GM12878 (cell line): Measurements from ENCODE around the gene ATG4B. TPM values are rescaled to one million over a fixed set of nuclear protein-coding genes. Genes with fewer than 3 reads are reported as not detected.

Experiments
- ATF7 ChIP-seq: fragments of 450-650 bp; IDR thresholded peaks from 2 replicates; pipeline ENCODE4 v1.6.1; 2016; ENCODE audit warnings: low read depth, mild to moderate bottlenecking
- BMI1 ChIP-seq: fragments of 450-650 bp; IDR thresholded peaks from 2 replicates; pipeline ENCODE4 v1.6.1; 2016; ENCODE audit warnings: mild to moderate bottlenecking, moderate library complexity, borderline replicate concordance
- E4F1 ChIP-seq: fragments of 450-650 bp; IDR thresholded peaks from 2 replicates; pipeline ENCODE4 v1.6.1; 2018; ENCODE audit warnings: borderline replicate concordance, mild to moderate bottlenecking; ENCODE audit not compliant: partially characterized antibody
- HCFC1 ChIP-seq: fragments of 150-350 bp; IDR thresholded peaks from 2 replicates; pipeline ENCODE4 v1.6.1; 2014; ENCODE audit warnings: low read length
- IRF3 ChIP-seq: fragments of 450-650 bp; IDR thresholded peaks from 2 replicates; pipeline ENCODE4 v1.6.1; 2014; ENCODE audit warnings: mild to moderate bottlenecking
- KDM1A ChIP-seq: fragments of 200-600 bp; sonication (generic); IDR thresholded peaks from 2 replicates; pipeline ENCODE4 v1.6.1; 2016; ENCODE audit warnings: borderline replicate concordance
- MAX ChIP-seq: IDR thresholded peaks from 2 replicates; pipeline ENCODE4 v1.6.1; 2012; ENCODE audit warnings: low read depth, low read length, improper control_type of control experiment
- MYC ChIP-seq: IDR thresholded peaks from 2 replicates; pipeline ENCODE4 v1.6.1; 2011; ENCODE audit warnings: mild to moderate bottlenecking, low read length, moderate library complexity, inconsistent platforms; ENCODE audit not compliant: insufficient read depth, insufficient replicate concordance, insufficient read length, severe bottlenecking
- NR2F1 ChIP-seq: fragments of 450-650 bp; conservative IDR thresholded peaks from 2 replicates; pipeline ENCODE4 v1.6.1; 2017; ENCODE audit warnings: mild to moderate bottlenecking
- PAX5 ChIP-seq: IDR thresholded peaks from 2 replicates; pipeline ENCODE4 v1.6.1; 2011; ENCODE audit warnings: low read depth, low read length, borderline replicate concordance
- TBL1XR1 ChIP-seq: IDR thresholded peaks from 2 replicates; pipeline ENCODE4 v1.6.1; 2012; ENCODE audit warnings: low read depth, low read length, improper control_type of control experiment
- polyA plus RNA-seq, 11 experiments: library from polyadenylated mRNA; depleted of rRNA in 4 of 11; unstranded in 6 of 11; stranded (reverse) in 5 of 11; fragments of >200 nt; fragmentation: Nextera tagmentation in 4 of 11; fragmentation: Illumina TruSeq in 1 of 11; extraction: Ambion mirVana in 4 of 11; extraction: Trizol in 1 of 11; gene quantifications; 1 replicate in 1 of 11; 2 replicates in 10 of 11; pipeline versions ENCODE4 v1.2.1 to v1.2.3, GENCODE V29; 2011 to 2016; ENCODE audit warnings: inconsistent platforms in 2 of 11, missing spikeins in 2 of 11, low read depth in 1 of 11
- total RNA-seq, 4 experiments: library from RNA; depleted of rRNA in 3 of 4; stranded (reverse); fragments of >200 nt in 3 of 4; fragmentation: Illumina TruSeq in 1 of 4; extraction: Trizol in 1 of 4; gene quantifications; 2 replicates each; pipeline versions ENCODE4 v1.2.1 to v1.2.3, GENCODE V29; 2013 to 2021
- TF ChIP-seq, protein P1 (sequence below): IDR thresholded peaks from 2 replicates; pipeline ENCODE4 v1.6.1; 2012; ENCODE audit warnings: low read depth, low read length, improper control_type of control experiment
- TF ChIP-seq, protein P2 (sequence below): fragments of 450-650 bp; conservative IDR thresholded peaks from 2 replicates; pipeline ENCODE4 v1.6.1; 2017; ENCODE audit warnings: mild to moderate bottlenecking, moderate library complexity
- TF ChIP-seq, protein P3 (sequence below): fragments of 450-650 bp; IDR thresholded peaks from 2 replicates; pipeline ENCODE4 v1.6.1; 2017; ENCODE audit warnings: mild to moderate bottlenecking, low read depth, inconsistent platforms; ENCODE audit not compliant: poor library complexity, severe bottlenecking
- TF ChIP-seq, protein P4 (sequence below): IDR thresholded peaks from 2 replicates; pipeline ENCODE4 v1.6.1; 2011; ENCODE audit warnings: borderline replicate concordance, low read depth, mild to moderate bottlenecking, moderate library complexity, low read length; ENCODE audit not compliant: insufficient read depth, poor library complexity, severe bottlenecking

Gene ATG4B
- total and polyA plus RNA-seq, 10 of the 15 experiments (the other 5 are each of a cell fraction or from before 2014, with no cell fraction given): 5.8 to 84.1 (median 64.9) TPM

DNA sequence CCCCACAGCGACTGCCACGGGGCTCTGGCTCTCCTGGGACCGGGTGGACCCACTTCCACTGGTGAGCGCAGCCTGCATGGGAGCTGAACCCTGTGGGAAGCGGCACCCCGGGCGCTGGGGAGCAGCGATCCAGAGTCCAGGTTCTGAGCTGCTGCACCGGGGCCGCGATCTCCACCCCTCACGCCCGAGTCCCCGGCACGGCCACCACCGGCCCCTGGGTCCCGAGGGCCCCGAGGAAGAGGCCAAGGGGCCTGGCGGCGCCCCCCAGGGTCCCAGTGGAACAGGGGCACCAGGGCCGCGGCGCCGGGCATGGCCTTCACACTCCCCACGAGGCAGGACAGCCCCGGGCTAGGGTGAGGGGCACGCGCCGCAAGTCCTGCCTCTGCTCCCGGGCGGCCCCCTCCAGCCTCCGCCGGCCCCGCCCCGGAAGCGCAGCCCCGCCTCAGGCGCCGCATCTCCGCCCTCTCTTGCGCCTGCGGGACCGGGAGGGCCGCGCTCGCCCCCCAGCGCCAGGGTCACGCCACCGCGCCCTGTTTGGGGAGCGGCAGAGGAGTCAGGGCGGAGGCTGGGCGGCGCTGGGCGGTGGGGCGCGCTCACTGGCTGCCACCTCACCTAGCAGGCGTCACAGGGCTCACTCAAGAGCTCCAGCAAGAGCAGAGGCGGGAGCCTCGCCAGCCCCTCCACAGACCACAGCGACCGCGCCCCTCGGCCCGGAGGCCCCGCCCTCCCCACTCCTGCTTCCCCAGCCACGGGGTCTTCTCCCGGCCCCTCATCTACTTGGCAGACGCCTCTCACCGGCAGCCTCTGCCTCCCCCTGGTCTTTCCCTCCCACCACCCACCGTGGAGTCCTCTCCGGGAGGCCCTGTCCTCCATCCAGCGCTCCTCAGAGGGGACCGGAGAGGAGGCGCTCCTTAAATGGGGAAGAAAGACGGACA, 27.4 kb upstream of the ATG4B start (continued):
- TF ChIP-seq TBL1XR1 (no peak), NR2F1 (peak; percentile 74), KDM1A (no peak), IRF3 (0 out of 2 replicates have a peak, but pooled peaks have one; percentile 26), PAX5 (peak; percentile 68), ATF7 (no peak), MYC (no peak), E4F1 (no peak), BMI1 (no peak), HCFC1 (no peak), MAX (no peak)
- TF ChIP-seq, protein P1, sequence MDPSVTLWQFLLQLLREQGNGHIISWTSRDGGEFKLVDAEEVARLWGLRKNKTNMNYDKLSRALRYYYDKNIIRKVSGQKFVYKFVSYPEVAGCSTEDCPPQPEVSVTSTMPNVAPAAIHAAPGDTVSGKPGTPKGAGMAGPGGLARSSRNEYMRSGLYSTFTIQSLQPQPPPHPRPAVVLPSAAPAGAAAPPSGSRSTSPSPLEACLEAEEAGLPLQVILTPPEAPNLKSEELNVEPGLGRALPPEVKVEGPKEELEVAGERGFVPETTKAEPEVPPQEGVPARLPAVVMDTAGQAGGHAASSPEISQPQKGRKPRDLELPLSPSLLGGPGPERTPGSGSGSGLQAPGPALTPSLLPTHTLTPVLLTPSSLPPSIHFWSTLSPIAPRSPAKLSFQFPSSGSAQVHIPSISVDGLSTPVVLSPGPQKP: peak; percentile 58; the same call in 1 of the 2 replicates
- TF ChIP-seq, protein P2, sequence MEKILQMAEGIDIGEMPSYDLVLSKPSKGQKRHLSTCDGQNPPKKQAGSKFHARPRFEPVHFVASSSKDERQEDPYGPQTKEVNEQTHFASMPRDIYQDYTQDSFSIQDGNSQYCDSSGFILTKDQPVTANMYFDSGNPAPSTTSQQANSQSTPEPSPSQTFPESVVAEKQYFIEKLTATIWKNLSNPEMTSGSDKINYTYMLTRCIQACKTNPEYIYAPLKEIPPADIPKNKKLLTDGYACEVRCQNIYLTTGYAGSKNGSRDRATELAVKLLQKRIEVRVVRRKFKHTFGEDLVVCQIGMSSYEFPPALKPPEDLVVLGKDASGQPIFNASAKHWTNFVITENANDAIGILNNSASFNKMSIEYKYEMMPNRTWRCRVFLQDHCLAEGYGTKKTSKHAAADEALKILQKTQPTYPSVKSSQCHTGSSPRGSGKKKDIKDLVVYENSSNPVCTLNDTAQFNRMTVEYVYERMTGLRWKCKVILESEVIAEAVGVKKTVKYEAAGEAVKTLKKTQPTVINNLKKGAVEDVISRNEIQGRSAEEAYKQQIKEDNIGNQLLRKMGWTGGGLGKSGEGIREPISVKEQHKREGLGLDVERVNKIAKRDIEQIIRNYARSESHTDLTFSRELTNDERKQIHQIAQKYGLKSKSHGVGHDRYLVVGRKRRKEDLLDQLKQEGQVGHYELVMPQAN: peak; percentile 62; the same call in 1 of the 2 replicates
- TF ChIP-seq, protein P3, sequence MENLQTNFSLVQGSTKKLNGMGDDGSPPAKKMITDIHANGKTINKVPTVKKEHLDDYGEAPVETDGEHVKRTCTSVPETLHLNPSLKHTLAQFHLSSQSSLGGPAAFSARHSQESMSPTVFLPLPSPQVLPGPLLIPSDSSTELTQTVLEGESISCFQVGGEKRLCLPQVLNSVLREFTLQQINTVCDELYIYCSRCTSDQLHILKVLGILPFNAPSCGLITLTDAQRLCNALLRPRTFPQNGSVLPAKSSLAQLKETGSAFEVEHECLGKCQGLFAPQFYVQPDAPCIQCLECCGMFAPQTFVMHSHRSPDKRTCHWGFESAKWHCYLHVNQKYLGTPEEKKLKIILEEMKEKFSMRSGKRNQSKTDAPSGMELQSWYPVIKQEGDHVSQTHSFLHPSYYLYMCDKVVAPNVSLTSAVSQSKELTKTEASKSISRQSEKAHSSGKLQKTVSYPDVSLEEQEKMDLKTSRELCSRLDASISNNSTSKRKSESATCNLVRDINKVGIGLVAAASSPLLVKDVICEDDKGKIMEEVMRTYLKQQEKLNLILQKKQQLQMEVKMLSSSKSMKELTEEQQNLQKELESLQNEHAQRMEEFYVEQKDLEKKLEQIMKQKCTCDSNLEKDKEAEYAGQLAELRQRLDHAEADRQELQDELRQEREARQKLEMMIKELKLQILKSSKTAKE: no peak
- TF ChIP-seq, protein P4, sequence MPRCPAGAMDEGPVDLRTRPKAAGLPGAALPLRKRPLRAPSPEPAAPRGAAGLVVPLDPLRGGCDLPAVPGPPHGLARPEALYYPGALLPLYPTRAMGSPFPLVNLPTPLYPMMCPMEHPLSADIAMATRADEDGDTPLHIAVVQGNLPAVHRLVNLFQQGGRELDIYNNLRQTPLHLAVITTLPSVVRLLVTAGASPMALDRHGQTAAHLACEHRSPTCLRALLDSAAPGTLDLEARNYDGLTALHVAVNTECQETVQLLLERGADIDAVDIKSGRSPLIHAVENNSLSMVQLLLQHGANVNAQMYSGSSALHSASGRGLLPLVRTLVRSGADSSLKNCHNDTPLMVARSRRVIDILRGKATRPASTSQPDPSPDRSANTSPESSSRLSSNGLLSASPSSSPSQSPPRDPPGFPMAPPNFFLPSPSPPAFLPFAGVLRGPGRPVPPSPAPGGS: no peak
